AML-193 (cell line): ENCODE data around the gene TIMP3.
"Not testable (repeated sequence)": the region's sequence is repeated elsewhere in the genome, so short reads cannot be mapped to it uniquely, and the experiment has no call there.

Experiments
- DNase-seq, 2 experiments: peaks; one replicate each; lab custom pipeline; 2025; lab: John Stamatoyannopoulos, UW

Gene TIMP3

GRCh38 chr22:32801537-32802236 lies at the start of gene TIMP3:
Gene TIMP3 (plus strand): TSS chr22:32801705. CDS start chr22:32802002, 297 bp downstream.
- no peak for DNase-seq

- no peak for DNase-seq
These were observed 49.2 kb upstream of the TIMP3 start for GRCh38 chr22:32752326-32752725.

GRCh38 chr22:32752816-32753520 lies 48.5 kb upstream of the TIMP3 start:
- DNase-seq = no peak

GRCh38 chr22:32753591-32753990 lies 47.9 kb upstream of the TIMP3 start:
- no peak for DNase-seq

- no peak for DNase-seq
These were observed 47.0 kb upstream of the TIMP3 start for GRCh38 chr22:32754413-32755041.

GRCh38 chr22:32757086-32757762 lies 44.3 kb upstream of the TIMP3 start:
- not testable (repeated sequence) for DNase-seq

GRCh38 chr22:32758866-32759385 lies 42.6 kb upstream of the TIMP3 start:
- no peak for DNase-seq

- DNase-seq = no peak
These were observed 41.1 kb upstream of the TIMP3 start for GRCh38 chr22:32760396-32760795.

- DNase-seq = no peak
These were observed 40.7 kb upstream of the TIMP3 start for GRCh38 chr22:32760815-32761214.

GRCh38 chr22:32761251-32761903 lies 40.1 kb upstream of the TIMP3 start:
- DNase-seq = no peak

- DNase-seq = no peak
These were observed 37.0 kb upstream of the TIMP3 start for GRCh38 chr22:32764330-32765131.

- no peak for DNase-seq
These were observed 36.3 kb upstream of the TIMP3 start for GRCh38 chr22:32765132-32765618.

GRCh38 chr22:32771756-32772155 lies 29.7 kb upstream of the TIMP3 start:
- DNase-seq = no peak

- peak in 1 of 2 experiments; percentile 5 for DNase-seq
These were observed 25.5 kb upstream of the TIMP3 start for GRCh38 chr22:32775957-32776356.

GRCh38 chr22:32776397-32776796 lies 25.1 kb upstream of the TIMP3 start:
- no peak for DNase-seq

GRCh38 chr22:32776802-32777201 lies 24.7 kb upstream of the TIMP3 start:
- no peak for DNase-seq

GRCh38 chr22:32777987-32778386 lies 23.5 kb upstream of the TIMP3 start:
- no peak for DNase-seq

GRCh38 chr22:32780726-32781310 lies 20.7 kb upstream of the TIMP3 start:
- no peak for DNase-seq

- no peak for DNase-seq
These were observed 19.8 kb upstream of the TIMP3 start for GRCh38 chr22:32781695-32782094.

GRCh38 chr22:32785321-32786026 lies 16.0 kb upstream of the TIMP3 start:
- DNase-seq = no peak
